Erythroblast (primary cell): ENCODE results near the gene SOCS3.

Experiments used
- DNase-seq, 2 experiments: peaks; one replicate each; lab custom pipeline; 2025; lab: John Stamatoyannopoulos, UW
- GATA1 ChIP-seq: IDR thresholded peaks from 2 replicates; pipeline ENCODE4 v1.6.1; 2011; ENCODE audit warnings: low read depth, mild to moderate bottlenecking, control low read depth, low read length, moderate library complexity
- POLR2A ChIP-seq: IDR thresholded peaks from 2 replicates; pipeline ENCODE4 v1.6.1; 2011; ENCODE audit warnings: mild to moderate bottlenecking, low read length

Gene SOCS3, protein sequence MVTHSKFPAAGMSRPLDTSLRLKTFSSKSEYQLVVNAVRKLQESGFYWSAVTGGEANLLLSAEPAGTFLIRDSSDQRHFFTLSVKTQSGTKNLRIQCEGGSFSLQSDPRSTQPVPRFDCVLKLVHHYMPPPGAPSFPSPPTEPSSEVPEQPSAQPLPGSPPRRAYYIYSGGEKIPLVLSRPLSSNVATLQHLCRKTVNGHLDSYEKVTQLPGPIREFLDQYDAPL

DNA sequence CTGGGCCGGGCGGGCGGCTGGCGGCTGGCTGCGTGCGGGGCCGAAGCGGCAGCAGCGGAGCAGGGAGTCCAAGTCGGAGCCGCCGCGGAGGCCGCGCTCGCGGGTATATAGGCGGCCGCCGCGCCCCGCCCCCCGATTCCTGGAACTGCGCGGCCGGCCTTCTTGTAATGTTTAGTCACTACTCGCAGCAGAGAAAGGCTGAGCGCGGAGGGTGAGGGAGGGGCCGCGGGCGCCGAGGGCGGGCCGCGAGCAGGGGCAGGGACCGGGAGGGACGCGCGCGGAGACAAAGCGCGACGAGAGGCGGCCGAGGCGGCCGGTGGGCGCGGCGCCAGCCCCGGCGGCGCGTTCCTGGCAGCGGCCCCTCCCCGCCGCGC is at the start of gene SOCS3:
Gene SOCS3, minus strand, starts transcription at position 81 of the 374 bp plus-strand sequence. CDS start 982 bp downstream, outside the sequence.
- peak; percentile 82 for TF ChIP-seq POLR2A
- no peak for TF ChIP-seq GATA1
- peak; percentile 95 to 97 for DNase-seq

DNA sequence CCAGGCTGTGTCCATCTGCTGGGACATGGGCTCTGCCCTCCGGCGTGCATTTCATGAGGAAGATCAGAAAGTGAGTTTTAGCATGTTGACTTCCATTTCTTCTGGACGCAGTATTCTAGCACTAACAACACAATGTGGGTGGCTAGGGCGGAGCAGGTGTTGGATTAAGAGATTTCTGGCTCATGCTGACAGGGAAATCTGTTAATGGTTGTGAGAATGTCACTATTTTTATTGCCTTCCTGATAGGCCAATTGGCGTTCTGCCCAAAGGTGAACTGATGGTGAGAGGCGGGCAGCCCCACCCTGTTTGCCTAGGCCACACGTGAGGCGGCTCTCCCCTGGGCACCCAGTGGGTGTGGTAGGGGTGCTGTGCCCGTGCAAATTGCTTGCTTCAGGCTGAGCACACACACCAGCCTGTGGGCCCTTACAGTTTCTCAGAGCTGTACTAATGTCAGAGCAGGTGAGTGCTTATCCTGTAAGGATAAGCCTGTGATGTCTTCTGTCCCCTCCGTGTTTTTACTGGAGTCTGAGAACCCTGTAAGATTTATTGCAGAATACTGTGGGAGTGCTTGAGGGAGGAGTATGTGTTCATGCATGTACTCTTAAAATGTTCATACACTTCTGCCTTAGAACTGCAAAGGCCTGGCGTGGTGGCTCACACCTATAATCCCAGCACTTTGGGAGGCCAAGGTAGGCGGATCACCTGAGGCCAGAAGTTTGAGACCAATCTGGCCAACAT is 49.5 kb upstream of the SOCS3 start:
- TF ChIP-seq GATA1 (no peak), POLR2A (no peak)
- no peak for DNase-seq

DNA sequence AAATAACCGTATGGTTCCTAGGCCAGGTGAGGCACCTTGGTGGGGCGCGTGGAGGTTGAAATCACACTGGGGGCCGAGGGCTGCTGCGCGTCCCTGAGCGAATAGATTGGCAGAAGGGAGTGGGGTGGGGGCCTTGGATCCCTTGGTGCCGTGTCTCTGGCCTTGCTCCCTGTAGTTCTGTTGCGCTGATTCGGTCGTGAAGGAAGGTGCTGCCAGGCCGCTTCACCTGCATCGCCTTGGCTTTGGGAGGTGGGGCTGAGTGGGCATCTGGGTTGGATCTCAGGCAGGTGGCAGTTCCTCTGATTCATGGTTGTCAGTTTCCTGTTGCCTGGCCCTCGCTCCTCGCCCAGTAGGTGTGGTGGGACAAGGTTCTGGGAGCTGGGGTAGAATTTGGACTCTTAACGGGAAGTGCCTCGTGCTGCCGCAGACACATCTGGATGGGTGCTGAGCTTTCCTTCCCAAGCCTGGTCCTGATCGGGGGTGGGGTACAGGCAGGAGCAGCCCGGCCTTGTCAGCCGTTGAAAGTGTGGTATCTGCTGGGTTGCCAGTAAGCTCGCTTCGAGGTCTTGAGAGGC is 48.7 kb upstream of the SOCS3 start:
- TF ChIP-seq GATA1 (no peak), POLR2A (no peak)
- no peak for DNase-seq

DNA sequence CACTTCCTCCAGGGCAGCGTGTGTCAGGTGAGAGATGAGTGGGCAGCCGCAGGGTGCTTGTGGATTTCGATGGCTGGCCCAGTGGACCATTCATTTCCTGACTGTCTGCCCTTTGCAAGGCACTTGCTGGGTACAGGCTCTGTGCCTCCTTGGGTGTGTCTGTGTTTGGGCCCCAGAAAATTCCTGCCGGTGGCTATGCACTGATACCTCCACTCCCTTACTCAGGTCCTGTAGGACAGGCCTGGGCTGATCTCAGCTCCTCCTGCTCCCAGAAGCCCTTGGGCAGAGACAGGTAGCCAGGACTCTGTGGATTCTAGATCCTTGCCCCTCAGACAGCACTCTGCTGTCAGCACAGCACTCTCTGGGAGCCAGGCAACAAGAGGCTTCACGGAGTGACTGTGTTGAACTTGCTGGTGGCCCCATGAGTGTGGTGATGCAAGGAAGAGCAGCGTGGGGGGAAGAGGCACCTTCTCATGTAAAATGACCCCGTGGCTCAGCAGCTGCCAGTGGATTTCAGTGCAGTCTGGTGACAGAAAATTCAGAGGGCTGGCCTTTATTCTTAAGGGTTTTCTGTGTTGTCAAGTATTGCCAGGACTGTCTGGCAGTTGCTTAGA is 47.6 kb upstream of the SOCS3 start:
- TF ChIP-seq GATA1 (no peak), POLR2A (no peak)
- DNase-seq = no peak

DNA sequence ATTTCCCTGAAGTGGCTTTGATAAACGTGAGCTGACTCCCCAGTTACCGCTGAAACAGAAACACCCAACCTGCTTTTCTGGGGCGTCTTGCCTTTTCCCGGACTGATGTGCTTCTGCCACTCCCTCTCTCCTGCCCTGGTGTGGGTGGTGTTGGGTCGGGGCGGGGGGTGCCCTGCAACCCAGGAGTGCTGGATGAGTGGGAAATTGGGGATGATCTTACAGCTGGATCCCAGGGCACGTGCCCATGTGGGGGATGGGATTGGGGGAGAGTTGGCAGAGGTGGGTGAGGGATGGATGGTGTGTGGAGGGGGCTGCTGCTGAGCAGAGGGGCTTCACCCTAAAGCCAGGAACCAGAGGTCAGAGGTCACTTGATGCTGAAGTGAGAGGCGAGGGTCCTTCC is 47.0 kb upstream of the SOCS3 start:
- TF ChIP-seq GATA1 (no peak), POLR2A (no peak)
- DNase-seq = no peak

DNA sequence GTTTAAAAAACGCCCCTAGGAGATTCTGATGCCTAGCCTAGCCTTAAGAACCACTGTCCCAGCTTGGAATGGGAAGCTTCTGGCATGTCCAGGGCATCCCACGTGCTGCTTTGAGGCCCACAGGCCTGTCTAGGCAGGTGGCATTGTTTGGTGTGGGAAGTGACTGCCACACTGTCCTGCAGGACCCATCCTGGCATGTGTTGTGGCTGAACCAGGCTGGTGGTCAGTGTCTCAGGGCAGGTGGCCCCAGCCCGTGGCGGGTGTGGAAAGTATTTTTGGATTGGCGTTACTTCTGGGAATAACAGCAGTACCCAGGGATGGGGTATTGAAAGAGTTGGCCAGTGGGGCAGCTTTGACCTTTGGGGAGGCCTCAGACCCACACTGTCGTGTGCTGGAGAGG is 46.5 kb upstream of the SOCS3 start:
- TF ChIP-seq POLR2A (no peak), GATA1 (no peak)
- DNase-seq = no peak

DNA sequence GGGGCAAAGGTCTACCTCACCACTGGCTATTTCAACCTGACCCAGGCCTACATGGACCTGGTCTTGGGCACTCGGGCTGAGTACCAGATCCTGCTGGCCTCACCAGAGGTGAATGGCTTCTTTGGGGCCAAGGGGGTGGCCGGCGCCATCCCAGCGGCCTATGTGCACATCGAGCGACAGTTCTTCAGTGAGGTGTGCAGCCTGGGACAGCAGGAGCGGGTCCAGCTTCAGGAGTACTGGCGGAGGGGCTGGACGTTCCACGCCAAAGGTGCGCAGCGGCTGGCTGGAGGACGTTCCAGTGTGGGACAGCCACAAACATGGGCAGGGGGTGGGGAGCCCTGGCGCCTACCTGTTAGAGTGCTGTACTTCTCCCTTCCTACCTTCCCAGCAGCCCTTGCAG is 43.9 kb upstream of the SOCS3 start:
- TF ChIP-seq GATA1 (no peak), POLR2A (no peak)
- DNase-seq = no peak

DNA sequence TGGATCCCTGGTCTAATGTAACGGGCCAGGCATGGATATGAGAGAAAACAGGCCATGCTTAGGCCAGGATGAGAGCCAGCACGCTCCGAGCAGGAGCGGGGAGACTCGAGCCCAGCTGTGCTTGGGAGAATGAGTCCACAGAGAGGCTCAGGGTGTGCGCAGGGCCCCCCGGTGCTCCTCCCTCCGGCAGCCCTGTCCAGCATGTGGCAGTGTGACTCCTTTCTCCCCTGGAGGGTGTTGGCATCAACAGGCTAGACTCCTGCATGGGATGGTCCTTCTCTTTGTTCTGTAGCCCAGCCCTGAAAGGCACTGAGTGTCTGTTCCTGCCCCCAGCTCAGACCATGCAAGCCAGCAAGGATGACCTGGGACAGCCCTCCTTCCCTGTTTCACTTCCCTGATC is 42.0 kb upstream of the SOCS3 start:
- TF ChIP-seq POLR2A (no peak), GATA1 (no peak)
- DNase-seq = no peak

DNA sequence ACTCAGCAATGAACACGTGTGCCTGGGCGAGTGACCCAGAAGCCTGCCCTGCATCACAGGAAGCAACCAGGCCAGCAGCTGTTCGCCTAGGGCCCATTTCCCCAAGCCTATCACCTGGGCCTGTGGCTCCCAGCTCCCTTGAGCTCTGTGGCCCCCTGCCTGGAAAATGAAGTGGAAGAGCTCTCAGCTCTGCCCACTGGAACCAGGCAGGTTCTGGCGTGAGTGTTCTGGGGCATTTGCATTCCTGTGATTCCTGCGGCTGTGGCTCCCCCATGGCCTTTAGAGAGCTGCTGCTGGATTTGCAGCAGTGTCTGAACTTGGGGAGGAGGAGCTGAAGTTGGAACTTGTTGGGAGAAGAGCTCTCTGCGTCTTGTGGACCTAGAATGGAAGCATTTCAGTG is 41.4 kb upstream of the SOCS3 start:
- DNase-seq = no peak
- TF ChIP-seq POLR2A (no peak), GATA1 (no peak)

DNA sequence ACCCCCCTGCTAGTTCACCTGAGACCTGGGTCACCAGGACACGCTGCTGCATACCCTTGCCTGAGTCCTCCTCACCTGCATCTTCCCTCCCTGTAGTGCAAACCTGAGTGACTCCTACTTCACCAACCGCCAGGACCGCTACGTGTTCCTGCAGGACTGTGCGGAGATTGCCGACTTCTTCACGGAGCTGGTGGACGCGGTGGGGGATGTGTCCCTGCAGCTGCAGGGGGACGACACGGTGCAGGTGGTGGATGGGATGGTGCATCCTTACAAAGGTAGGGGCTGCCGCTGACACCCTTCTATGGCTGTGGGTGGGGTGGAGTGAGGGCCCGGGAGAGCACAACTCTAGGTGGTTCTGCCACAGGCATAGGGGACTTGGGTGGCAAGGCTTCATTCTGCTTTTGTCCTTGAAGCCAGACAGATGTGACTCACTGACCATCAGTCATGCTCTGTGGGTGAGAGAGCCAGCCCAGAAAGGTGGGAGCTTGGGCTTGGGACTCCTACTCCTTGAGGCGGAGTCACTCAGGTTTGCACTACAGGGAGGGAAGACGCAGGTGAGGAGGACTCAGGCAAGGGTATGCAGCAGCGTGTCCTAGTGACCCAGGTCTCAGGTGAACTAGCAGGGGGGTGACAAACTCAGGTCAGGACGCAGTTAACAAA is 40.8 kb upstream of the SOCS3 start:
- no peak for DNase-seq
- TF ChIP-seq POLR2A (no peak), GATA1 (no peak)

DNA sequence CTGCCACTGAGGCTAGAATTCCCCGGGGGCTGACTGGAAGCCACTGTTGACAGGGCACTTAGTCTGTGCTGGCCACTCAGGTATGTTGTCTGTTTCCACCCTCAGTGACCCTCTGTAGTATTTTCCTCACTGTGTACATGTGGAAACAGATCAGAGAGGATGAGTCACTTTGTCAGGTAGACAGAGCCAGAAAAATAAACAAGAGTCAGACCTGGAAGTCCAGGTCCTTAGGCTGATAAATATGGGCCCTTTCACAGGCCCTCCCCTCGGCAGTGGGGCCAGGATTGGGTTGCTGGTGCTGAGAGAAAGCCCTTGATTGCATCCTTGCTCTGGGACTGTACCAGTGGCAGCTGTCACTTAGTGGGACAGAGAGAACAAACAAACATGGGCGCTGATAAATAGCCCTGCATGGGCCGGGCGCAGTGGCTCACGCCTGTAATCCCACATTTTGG is 39.8 kb upstream of the SOCS3 start:
- TF ChIP-seq POLR2A = no peak
- no peak for TF ChIP-seq GATA1
- no peak for DNase-seq

DNA sequence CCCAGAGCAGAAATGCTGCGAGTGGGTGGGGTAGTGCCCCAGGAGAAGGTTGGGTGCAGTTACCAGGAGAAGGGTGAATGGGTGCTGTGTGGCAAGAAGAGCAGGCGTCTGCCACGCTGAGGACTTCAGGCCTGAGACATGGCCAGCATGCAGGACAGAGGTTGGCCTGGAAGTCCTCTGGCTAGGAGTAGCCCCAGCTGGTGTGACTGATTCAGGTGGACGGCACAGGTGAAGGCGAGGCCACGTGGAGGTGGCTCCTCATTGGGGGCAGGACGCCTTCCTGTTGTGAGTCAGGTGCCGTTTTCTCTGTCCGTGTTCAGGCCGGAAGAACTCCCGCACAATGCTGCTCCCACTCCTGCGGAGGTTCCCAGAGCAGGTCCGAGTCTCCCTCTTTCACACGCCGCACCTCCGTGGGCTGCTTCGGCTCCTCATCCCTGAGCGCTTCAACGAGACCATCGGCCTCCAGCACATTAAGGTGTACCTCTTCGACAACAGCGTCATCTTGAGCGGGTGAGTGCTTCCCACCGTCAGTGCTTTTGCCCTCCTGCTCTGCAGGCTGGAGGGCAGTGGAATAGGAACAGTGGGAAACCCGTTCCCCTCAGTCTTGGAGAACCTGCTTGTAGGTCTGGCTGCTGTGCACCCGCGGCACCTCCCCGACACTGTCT is 39.3 kb upstream of the SOCS3 start:
- TF ChIP-seq POLR2A (no peak), GATA1 (no peak)

DNA sequence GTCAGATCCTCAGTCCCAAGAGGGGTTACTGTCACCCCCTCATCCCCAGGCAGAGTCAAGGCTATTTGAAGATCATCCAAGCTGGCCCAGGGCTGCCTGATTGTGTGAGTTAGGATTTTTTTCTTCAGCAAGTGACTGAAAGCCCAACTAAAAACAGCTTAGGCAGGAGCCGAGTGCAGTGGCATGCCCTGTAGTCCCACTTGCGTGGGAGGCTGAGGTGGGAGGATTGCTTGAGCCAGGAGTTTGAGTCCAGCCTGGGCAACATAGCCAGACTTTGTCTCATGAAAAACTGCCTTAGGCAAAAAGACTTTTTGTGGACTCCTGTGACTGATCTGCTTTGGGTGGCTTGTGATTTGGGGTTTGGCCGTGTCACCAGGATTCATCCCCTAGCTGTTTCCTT is 38.5 kb upstream of the SOCS3 start:
- no peak for TF ChIP-seq GATA1
- no peak for TF ChIP-seq POLR2A
- DNase-seq = no peak

More for the DNA sequence above, 39.3 kb upstream of the SOCS3 start:
- DNase-seq = no peak
